Bronchial epithelial cell (primary cell): ENCODE data around the gene GNB3. TPM values are rescaled to one million over a fixed set of nuclear protein-coding genes. Genes with fewer than 3 reads are reported as not detected.

Experiments
- DNase-seq: peaks from one replicate; pipeline ENCODE4 v3.0.0-alpha.2; 2010; ENCODE audit warnings: low read depth
- FAIRE-seq: peaks from 2 replicates; lab custom pipeline; 2011; peaks lifted over from hg19 to GRCh38; lab: Jason Lieb, UNC
- H3K27me3 ChIP-seq: 2 replicates; pipeline ENCODE4 v1.5.1; 2011; ENCODE audit warnings: low read length; ENCODE audit not compliant: control insufficient read depth, insufficient read depth
- H3K36me3 ChIP-seq: 2 replicates; pipeline ENCODE4 v1.5.1; 2011; ENCODE audit warnings: low read length; ENCODE audit not compliant: control insufficient read depth, insufficient read depth
- H3K4me3 ChIP-seq: 2 replicates; pipeline ENCODE4 v1.5.1; 2011; ENCODE audit warnings: mild to moderate bottlenecking, low read depth, low read length, control low read depth
- CTCF ChIP-seq: IDR thresholded peaks from 2 replicates; pipeline ENCODE4 v1.5.1; 2011; ENCODE audit warnings: mild to moderate bottlenecking, moderate library complexity, low read length, control low read depth, inconsistent platforms; ENCODE audit not compliant: insufficient read depth, severe bottlenecking
- total RNA-seq: library from RNA; depleted of rRNA; stranded (reverse); fragments of >200 nt; gene quantifications from 2 replicates; pipeline ENCODE4 v1.2.1, GENCODE V29; 2014

GNB3 gene
- total RNA-seq, 1 donor from 2014 or later = 0.53 TPM

GRCh38 chr12:6817098-6817497, 23.6 kb upstream of the GNB3 start:
- H3K4me3 ChIP-seq = no peak overlapping the region
- no peaks in the 10 kb centered on the region for H3K36me3 ChIP-seq
- TF ChIP-seq CTCF = no peak
- DNase-seq (no peak), FAIRE-seq (no peak)
- H3K27me3 ChIP-seq = peaks cover 11% of the 10 kb centered on the region

GRCh38 chr12:6817662-6818157, 23.0 kb upstream of the GNB3 start:
- DNase-seq = no peak
- no peak for TF ChIP-seq CTCF
- H3K27me3 ChIP-seq = peaks cover 16% of the 10 kb centered on the region
- H3K36me3 ChIP-seq = no peaks in the 10 kb centered on the region
- FAIRE-seq = peak; percentile 96
- no peak overlapping the region for H3K4me3 ChIP-seq

GRCh38 chr12:6818222-6818621, 22.5 kb upstream of the GNB3 start:
- TF ChIP-seq CTCF = no peak
- no peak for FAIRE-seq
- H3K4me3 ChIP-seq = no peak overlapping the region
- H3K36me3 ChIP-seq = no peaks in the 10 kb centered on the region
- no peak for DNase-seq
- peaks cover 21% of the 10 kb centered on the region for H3K27me3 ChIP-seq

GRCh38 chr12:6818645-6819044, 22.1 kb upstream of the GNB3 start:
- Histone ChIP-seq H3K36me3 (no peaks in the 10 kb centered on the region), H3K27me3 (peaks cover 21% of the 10 kb centered on the region), H3K4me3 (no peak overlapping the region)
- TF ChIP-seq CTCF = no peak
- DNase-seq (no peak), FAIRE-seq (no peak)

GRCh38 chr12:6819106-6820030, 21.4 kb upstream of the GNB3 start:
- H3K4me3 ChIP-seq = no peak overlapping the region
- no peaks in the 10 kb centered on the region for H3K36me3 ChIP-seq
- peak; percentile 98 for FAIRE-seq
- H3K27me3 ChIP-seq = peaks cover 23% of the 10 kb centered on the region
- DNase-seq = no peak
- TF ChIP-seq CTCF = no peak
